Loucy (cell line): Measurements from ENCODE around the gene EEFSEC.

ENCODE experiments used
- H2AFZ ChIP-seq: fragments of 200-600 bp; sonication (generic); 2 replicates; pipeline ENCODE4 v1.6.0; 2016; ENCODE audit warnings: antibody characterized with exemption, mild to moderate bottlenecking, low read length, moderate library complexity
- H3F3A ChIP-seq: fragments of 200-600 bp; 2 replicates; pipeline ENCODE4 v1.6.0; 2016; ENCODE audit warnings: antibody characterized with exemption, low read depth, mild to moderate bottlenecking
- H3K27me3 ChIP-seq: fragments of 200-600 bp; sonication (generic); 2 replicates; pipeline ENCODE4 v1.6.1; 2014; ENCODE audit warnings: low read length, mild to moderate bottlenecking; ENCODE audit not compliant: insufficient read depth, poor library complexity, severe bottlenecking
- H3K36me3 ChIP-seq: fragments of 200-600 bp; sonication (generic); 2 replicates; pipeline ENCODE4 v1.6.1; 2016; ENCODE audit warnings: low read length; ENCODE audit not compliant: insufficient read depth
- H3K4me1 ChIP-seq: fragments of 200-600 bp; sonication (generic); 2 replicates; pipeline ENCODE4 v1.5.1; 2014; ENCODE audit warnings: low read length, mild to moderate bottlenecking; ENCODE audit not compliant: insufficient read depth, poor library complexity, severe bottlenecking
- H3K4me2 ChIP-seq: fragments of 200-600 bp; sonication (generic); 2 replicates; pipeline ENCODE4 v1.6.0; 2014; ENCODE audit warnings: antibody characterized with exemption, low read length, low read depth, mild to moderate bottlenecking; ENCODE audit not compliant: poor library complexity, severe bottlenecking
- H3K4me3 ChIP-seq: fragments of 200-600 bp; sonication (generic); 2 replicates; pipeline ENCODE4 v1.5.1; 2014; ENCODE audit warnings: low read length, mild to moderate bottlenecking, mixed read lengths; ENCODE audit not compliant: poor library complexity, severe bottlenecking
- H3K79me2 ChIP-seq: fragments of 200-600 bp; sonication (generic); 2 replicates; pipeline ENCODE4 v1.6.1; 2014; ENCODE audit warnings: low read length; ENCODE audit not compliant: insufficient read depth
- H3K9ac ChIP-seq: fragments of 200-600 bp; sonication (generic); 2 replicates; pipeline ENCODE4 v1.6.0; 2014; ENCODE audit warnings: mild to moderate bottlenecking, low read depth, low read length, moderate library complexity; ENCODE audit not compliant: poor library complexity, severe bottlenecking
- H3K9me2 ChIP-seq: fragments of 200-600 bp; sonication (generic); replicated peaks from 2 replicates; pipeline ENCODE4 v1.6.1; 2016; ENCODE audit warnings: low read depth, low read length, mixed read lengths
- H3K9me3 ChIP-seq: fragments of 200-600 bp; sonication (generic); 2 replicates; pipeline ENCODE4 v1.6.1; 2014; ENCODE audit warnings: mild to moderate bottlenecking, antibody characterized with exemption, low read length, low read depth; ENCODE audit not compliant: insufficient read depth
- H4K20me1 ChIP-seq: fragments of 200-600 bp; sonication (generic); 2 replicates; pipeline ENCODE4 v1.6.0; 2014; ENCODE audit warnings: antibody characterized with exemption, low read length, mild to moderate bottlenecking; ENCODE audit not compliant: insufficient read depth, poor library complexity, severe bottlenecking
- EZH2phosphoT487 ChIP-seq: fragments of 200-600 bp; IDR thresholded peaks from 2 replicates; pipeline ENCODE4 v1.6.1; 2018; ENCODE audit warnings: antibody characterized with exemption, mild to moderate bottlenecking, moderate library complexity, borderline replicate concordance
- TF ChIP-seq, protein P1 (sequence below): fragments of 200-600 bp; sonication (generic); conservative IDR thresholded peaks from 2 replicates; pipeline ENCODE4 v1.5.1; 2014; ENCODE audit warnings: mild to moderate bottlenecking, antibody characterized with exemption, low read length

EEFSEC gene

DNA sequence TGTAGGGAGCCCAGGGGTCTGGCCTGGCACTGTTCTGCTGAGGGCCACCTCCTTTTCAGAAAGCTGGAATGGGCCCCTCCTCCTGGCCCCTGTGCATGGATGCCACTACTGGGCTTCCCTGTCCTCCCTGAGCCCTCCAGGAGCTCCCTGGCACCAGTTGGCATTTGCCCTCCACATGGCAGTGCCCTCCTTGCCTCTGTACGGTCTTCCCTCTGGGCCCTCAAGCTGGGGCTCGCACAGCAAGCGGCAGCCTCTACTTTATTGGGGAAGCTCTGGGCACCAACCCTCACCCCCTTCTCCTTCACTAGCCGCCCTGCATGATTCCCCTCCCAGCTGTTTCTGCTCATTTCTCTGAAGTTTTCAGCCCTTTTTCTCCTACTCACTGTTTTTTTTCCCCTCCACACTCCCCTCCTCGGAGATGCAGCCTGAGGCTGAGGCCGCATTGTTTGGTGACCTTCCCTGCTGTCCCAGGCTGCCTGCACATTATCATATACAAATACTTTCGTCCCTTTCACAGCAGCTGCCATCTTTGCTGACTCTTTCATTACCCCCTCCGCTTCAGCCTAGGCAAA, 127.3 kb downstream of the EEFSEC start:
- Histone ChIP-seq H3K9me3 (no peaks in the 10 kb centered on the region), H3K4me1 (no peaks in the 10 kb centered on the region), H3K4me2 (no peak overlapping the region), H4K20me1 (no peaks in the 10 kb centered on the region), H3K36me3 (peaks cover 4% of the 10 kb centered on the region; the same call in 1 of the 2 replicates), H3F3A (no peaks in the 10 kb centered on the region), H2AFZ (no peak overlapping the region), H3K9me2 (no peaks in the 10 kb centered on the region), H3K79me2 (no peaks in the 10 kb centered on the region), H3K9ac (no peak overlapping the region), H3K4me3 (no peak overlapping the region), H3K27me3 (no peaks in the 10 kb centered on the region)
- no peak for TF ChIP-seq EZH2phosphoT487
- TF ChIP-seq, protein P1, sequence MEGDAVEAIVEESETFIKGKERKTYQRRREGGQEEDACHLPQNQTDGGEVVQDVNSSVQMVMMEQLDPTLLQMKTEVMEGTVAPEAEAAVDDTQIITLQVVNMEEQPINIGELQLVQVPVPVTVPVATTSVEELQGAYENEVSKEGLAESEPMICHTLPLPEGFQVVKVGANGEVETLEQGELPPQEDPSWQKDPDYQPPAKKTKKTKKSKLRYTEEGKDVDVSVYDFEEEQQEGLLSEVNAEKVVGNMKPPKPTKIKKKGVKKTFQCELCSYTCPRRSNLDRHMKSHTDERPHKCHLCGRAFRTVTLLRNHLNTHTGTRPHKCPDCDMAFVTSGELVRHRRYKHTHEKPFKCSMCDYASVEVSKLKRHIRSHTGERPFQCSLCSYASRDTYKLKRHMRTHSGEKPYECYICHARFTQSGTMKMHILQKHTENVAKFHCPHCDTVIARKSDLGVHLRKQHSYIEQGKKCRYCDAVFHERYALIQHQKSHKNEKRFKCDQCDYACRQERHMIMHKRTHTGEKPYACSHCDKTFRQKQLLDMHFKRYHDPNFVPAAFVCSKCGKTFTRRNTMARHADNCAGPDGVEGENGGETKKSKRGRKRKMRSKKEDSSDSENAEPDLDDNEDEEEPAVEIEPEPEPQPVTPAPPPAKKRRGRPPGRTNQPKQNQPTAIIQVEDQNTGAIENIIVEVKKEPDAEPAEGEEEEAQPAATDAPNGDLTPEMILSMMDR = no peak

DNA sequence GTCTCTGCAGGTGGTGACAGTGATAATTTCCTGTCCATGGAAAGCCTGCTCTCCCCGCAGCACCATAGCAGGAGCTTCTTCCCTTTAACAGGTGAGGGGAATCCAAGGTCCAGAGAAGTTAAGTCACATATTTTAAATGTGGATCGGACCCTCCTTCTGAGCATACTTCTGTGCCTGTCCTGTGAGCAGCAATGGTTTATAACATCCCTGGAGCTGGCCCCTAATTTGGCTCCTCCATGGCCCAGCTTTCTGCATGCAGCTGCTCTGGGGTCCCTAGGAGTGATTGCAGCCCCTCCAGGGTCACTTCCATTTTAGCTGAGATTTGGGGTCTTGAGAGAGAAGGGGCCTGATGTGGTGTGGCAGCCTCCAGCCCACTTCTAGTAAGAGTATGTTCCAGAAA, 127.8 kb downstream of the EEFSEC start:
- no peaks in the 10 kb centered on the region for H3K27me3 ChIP-seq
- H3K36me3 ChIP-seq = peaks cover 4% of the 10 kb centered on the region; the same call in 1 of the 2 replicates
- TF ChIP-seq, protein P1 = no peak
- no peak for TF ChIP-seq EZH2phosphoT487
- H3K9me2 ChIP-seq = no peaks in the 10 kb centered on the region
- H3K4me3 ChIP-seq = no peak overlapping the region
- no peak overlapping the region for H3K9ac ChIP-seq
- H3K4me1 ChIP-seq = no peaks in the 10 kb centered on the region
- H3K4me2 ChIP-seq = no peak overlapping the region
- no peaks in the 10 kb centered on the region for H4K20me1 ChIP-seq
- H3F3A ChIP-seq = no peaks in the 10 kb centered on the region
- no peaks in the 10 kb centered on the region for H3K9me3 ChIP-seq
- no peaks in the 10 kb centered on the region for H3K79me2 ChIP-seq
- no peak overlapping the region for H2AFZ ChIP-seq

DNA sequence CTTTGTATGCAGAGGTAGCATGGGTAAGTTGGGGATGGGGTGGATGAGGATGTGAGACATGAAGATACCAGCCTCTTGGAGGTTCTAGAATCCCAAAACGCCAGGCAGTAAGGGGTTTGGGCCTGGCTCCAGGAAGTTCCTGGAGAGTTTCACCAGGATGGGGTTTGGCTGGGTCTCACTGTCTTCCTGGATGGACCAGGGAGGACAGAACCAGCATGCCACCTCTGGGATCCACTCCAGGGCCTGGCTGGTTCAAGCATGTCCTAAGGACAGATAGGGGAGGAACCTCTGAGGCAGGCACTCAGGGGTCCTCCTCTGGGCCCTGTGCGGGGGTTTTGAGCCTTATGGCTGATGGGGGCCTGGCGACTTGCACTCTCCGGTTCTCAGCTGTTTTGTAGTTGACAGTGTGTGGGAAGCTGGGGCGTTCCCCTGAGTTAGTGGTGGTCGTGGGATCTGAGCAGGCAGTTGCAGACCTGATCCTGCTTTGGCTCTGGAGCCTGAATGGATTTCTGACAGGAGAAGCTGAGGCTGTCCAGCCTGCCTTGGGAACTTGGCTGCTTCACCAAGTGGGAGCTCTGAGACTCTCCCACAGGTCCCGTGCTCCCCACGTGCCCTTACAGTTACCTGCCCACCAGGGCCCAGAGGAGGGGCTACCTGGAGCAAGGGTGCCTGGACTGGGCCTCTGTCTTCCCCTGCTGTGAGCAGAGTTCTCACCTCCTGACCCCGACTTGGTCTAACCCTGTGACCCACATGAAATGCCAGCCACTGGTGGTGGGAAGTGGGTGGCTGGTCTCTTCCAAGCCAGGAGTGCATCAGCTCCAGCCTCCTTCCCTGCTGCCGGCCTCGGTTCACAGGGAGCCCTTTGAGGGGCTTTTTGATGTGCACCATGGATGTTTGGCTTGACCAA, 128.4 kb downstream of the EEFSEC start:
- H2AFZ ChIP-seq = no peak overlapping the region
- no peaks in the 10 kb centered on the region for H3K4me1 ChIP-seq
- H3K9me2 ChIP-seq = no peaks in the 10 kb centered on the region
- no peaks in the 10 kb centered on the region for H3K9me3 ChIP-seq
- H3K27me3 ChIP-seq = no peaks in the 10 kb centered on the region
- H3K36me3 ChIP-seq = peaks cover 4% of the 10 kb centered on the region; the same call in 1 of the 2 replicates
- TF ChIP-seq, protein P1 = no peak
- TF ChIP-seq EZH2phosphoT487 = no peak
- H3K9ac ChIP-seq = no peak overlapping the region
- H4K20me1 ChIP-seq = no peaks in the 10 kb centered on the region
- no peak overlapping the region for H3K4me2 ChIP-seq
- no peaks in the 10 kb centered on the region for H3F3A ChIP-seq
- no peaks in the 10 kb centered on the region for H3K79me2 ChIP-seq
- H3K4me3 ChIP-seq = no peak overlapping the region
